Fibroblast of skin of abdomen (primary cell): ENCODE results near the gene NOLC1.
A peak's percentile ranks its signal among the peaks of the same experiment; 100 is the strongest.

Experiments used
- DNase-seq: peaks from one replicate; pipeline ENCODE4 v3.0.0-alpha.2; 2013

NOLC1 gene

DNA sequence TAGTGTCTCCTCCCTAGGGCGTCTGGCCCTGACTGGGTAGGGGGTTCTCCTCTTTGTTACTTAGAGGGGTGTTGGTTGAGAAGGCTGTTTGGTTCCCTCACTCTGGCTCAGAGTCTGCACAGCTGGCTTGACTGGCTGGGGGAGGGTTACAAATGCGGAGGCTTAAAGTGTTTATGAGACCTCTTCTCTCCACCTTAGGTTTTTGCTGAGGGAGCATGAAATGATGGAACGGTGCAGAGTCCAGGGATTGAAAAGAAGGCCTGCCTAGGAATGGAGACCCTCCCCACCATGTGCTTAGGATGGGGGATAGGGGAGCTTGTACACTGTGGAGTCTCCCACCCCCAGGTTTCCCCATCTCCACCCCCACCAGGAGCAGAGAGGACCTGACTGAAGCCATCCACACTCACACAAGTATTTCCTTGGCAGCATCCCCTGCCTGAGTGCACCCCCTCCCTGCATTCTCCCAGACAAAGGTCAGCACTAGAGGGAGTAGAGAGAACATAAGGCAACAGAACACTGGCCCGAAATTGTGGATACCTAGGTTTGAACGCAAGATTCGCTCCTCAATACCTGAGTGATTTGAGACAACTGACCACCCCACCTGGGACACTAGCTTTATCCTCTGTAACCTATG lies 30.3 kb upstream of the NOLC1 start:
- DNase-seq, result peak; percentile 77

- no peak for DNase-seq
These were observed 29.7 kb upstream of the NOLC1 start for GRCh38 chr10:102122450-102122849.

DNA sequence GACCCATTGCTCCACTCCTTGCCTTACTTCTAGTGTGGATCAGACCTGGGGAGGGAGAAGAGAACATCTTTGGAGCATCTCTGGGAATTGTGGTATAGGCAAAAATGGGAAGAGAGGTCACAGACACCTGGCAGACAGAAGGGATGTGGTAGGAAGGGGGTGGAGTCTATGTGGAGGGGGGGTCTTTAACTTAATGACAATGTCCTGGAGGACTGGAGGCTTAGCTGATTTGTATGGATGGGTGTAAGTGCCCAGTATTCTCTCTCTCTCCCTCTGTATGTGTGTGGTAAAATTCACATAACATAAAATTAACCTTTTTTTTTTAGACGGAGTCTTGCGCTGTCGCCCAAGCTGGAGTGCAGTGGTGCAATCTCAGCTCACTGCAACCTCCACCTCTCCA lies 29.0 kb upstream of the NOLC1 start:
- no peak for DNase-seq

- peak; percentile 49 for DNase-seq
These were observed 20.7 kb upstream of the NOLC1 start for GRCh38 chr10:102131286-102132170.

GRCh38 chr10:102132193-102132562 lies 20.0 kb upstream of the NOLC1 start:
- no peak for DNase-seq

DNA sequence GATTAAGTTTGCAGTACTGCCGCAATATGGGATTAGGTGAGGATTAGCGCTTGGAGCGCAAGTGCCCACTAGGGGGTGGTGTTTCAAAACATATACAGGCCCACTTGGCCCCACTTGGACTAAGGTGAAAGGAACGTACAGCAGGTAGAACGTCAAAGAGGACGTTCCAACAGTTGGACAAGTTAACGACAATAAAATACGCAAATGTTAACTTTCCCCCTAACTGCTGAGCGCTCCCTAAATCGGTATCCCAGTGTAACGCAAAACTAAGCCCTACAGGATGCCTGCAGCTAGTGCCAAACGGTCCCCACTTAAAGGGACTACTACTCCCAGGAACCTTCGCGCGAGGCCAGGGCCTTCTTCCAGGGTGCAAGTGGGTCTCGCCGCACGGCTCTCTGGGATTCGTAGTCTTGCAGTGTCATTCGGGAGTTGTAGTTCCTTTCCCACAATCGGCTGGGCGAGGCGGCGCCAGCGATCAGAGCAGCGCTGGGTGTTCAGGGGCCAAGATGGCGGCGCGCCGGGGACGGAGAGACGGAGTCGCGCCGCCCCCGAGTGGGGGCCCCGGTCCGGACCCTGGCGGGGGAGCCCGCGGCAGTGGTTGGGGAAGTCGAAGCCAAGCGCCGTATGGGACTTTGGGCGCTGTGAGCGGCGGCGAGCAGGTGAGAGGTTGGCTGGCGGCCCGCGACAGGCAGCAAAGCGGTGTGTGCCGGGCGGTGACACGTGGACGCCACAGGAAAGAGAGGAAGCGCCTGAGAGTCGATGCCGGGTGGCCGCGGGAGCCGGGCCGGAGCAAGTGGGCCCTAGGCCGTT lies 19.4 kb upstream of the NOLC1 start, which contains the start of gene PPRC1:
Gene PPRC1 (plus strand): TSS at position 478 of the 810 bp plus-strand sequence. CDS start 29 bp downstream, at position 507.
- DNase-seq, result peak; percentile 99

- DNase-seq, result peak; percentile 84
These were observed 18.6 kb upstream of the NOLC1 start for GRCh38 chr10:102133373-102134195.

DNA sequence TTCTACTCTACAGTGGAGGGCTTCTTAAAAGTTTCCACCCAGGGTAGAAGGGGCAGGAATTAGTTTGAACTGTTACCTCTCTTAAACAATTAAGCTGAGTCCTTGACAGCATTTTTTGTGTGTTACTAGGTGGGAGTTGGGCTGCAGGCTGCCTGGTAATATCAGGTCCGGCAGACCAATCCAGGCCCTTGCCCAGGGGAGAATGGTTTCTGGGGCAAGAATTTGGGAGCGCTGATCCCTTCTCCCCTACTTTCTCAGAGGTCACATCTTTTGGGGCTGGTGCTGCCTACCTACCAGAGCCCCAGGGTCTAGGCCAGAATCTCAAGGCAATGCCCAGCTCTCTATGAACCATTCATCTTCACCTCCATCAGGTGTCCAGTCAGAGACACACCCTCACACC lies 17.8 kb upstream of the NOLC1 start:
- no peak for DNase-seq

DNA sequence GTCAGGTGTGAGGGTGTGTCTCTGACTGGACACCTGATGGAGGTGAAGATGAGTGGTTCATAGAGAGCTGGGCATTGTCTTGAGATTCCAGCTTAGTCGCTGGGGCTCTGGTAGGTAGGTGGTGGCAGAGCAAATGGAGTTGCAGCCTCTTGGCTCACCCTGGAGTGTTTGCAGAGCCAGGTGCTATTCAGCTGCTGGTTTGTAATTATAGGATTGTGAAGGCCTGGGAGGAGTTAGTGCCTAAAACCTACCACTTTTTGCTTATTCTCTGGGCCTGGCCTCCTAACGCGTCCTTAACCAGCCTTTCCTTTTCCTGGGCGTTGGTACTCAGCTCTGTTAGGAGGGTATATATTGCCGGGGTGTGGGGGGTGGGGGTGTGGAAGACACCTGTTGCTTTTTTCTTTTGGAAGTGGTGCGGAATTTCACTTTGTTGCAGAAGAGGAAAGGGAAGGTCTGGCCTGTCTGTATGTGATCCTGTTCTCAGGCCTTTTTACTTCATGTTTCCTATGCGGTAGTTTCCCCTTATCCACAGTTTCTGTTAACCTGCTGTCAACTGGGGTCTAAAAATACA lies 16.1 kb upstream of the NOLC1 start:
- no peak for DNase-seq

DNA sequence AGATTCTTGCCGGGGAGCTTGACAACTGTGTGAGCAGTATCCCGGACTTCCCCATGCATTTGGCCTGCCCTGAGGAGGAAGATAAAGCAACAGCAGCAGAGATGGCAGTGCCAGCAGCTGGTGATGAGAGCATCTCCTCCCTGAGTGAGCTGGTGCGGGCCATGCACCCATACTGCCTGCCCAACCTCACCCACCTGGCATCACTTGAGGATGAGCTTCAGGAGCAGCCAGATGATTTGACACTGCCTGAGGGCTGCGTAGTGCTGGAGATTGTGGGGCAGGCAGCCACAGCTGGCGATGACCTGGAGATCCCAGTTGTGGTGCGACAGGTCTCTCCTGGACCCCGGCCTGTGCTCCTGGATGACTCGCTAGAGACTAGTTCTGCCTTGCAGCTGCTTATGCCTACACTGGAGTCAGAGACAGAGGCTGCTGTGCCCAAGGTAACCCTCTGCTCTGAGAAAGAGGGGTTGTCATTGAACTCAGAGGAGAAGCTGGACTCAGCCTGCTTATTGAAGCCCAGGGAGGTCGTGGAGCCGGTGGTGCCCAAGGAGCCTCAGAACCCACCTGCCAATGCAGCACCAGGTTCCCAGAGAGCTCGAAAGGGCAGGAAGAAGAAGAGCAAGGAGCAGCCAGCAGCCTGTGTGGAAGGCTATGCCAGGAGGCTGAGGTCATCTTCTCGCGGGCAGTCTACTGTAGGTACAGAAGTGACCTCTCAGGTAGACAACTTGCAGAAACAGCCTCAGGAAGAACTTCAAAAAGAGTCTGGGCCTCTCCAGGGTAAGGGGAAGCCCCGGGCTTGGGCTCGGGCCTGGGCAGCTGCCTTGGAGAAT lies 12.7 kb upstream of the NOLC1 start:
- DNase-seq, result no peak

GRCh38 chr10:102140218-102140617 lies 12.0 kb upstream of the NOLC1 start:
- DNase-seq, result no peak

DNA sequence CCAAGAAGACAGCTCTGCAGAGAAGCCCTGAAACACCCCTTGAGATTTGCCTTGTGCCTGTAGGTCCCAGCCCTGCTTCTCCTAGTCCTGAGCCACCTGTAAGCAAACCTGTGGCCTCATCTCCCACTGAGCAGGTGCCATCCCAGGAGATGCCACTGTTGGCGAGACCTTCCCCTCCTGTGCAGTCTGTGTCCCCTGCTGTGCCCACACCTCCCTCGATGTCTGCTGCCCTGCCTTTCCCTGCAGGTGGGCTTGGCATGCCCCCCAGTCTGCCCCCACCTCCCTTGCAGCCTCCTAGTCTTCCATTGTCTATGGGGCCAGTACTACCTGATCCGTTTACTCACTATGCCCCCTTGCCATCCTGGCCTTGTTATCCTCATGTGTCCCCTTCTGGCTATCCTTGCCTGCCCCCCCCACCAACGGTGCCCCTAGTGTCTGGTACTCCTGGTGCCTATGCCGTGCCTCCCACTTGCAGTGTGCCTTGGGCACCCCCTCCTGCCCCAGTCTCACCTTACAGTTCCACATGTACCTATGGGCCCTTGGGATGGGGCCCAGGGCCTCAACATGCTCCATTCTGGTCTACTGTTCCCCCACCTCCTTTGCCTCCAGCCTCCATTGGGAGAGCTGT lies 11.2 kb upstream of the NOLC1 start:
- DNase-seq, result no peak

DNA sequence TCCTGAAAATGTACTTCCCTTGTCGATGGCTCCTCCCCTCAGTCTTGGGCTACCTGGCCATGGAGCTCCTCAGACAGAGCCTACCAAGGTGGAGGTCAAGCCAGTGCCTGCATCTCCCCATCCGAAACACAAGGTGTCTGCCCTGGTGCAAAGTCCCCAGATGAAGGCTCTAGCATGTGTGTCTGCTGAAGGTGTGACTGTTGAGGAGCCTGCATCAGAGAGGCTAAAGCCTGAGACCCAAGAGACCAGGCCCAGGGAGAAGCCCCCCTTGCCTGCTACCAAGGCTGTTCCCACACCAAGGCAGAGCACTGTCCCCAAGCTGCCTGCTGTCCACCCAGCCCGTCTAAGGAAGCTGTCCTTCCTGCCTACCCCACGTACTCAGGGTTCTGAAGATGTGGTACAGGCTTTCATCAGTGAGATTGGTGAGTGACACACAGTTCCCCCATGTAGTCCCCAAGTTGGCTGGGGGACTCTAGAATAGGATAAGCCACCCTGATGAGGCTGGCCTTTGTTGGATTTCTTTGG lies 10.5 kb upstream of the NOLC1 start:
- DNase-seq, result no peak

GRCh38 chr10:102146971-102147428 lies 5.2 kb upstream of the NOLC1 start:
- DNase-seq, result no peak

GRCh38 chr10:102147561-102147960 lies 4.6 kb upstream of the NOLC1 start:
- no peak for DNase-seq

GRCh38 chr10:102148275-102148674 lies 3.9 kb upstream of the NOLC1 start:
- DNase-seq, result no peak

DNA sequence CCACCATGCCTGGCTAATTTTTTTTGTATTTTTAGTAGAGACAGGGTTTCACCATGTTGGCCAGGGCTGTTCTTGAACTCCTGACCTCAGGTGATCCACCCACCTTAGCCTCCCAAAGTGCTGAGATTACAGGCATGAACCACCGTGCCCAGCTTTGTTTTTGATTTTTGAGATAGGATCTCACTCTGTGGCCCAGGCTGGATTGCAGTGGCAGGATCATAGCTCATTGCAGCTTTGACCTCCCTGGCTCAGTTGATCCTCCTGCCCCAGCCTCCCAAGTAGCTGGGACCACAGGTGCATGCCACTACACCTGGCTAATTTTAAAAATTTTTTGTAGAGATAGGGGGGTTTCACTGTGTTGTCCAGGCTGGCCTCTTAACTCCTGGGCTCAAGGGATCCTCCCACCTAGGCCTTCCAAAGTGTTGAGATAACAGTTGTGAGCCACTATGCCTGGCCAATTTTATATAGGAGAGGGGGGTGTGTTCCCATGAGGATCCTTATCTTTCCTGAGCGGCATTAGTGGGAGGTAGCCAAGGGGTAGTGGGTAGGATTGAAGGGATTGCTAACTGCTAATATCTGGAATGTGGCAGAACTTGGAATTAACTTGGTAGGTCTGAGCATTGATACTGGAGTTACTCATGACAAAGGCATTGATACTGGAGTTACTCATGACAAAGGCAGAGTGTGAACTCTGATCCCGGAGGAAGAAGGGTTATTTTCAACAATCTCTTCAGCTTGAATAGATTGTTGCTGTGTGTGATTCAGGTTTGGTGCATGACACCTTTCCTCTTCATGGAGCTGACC lies 1.0 kb upstream of the NOLC1 start:
- peak; percentile 63 for DNase-seq

GRCh38 chr10:102152545-102152890 lies 329 bp downstream of the NOLC1 start:
- DNase-seq, result no peak

DNA sequence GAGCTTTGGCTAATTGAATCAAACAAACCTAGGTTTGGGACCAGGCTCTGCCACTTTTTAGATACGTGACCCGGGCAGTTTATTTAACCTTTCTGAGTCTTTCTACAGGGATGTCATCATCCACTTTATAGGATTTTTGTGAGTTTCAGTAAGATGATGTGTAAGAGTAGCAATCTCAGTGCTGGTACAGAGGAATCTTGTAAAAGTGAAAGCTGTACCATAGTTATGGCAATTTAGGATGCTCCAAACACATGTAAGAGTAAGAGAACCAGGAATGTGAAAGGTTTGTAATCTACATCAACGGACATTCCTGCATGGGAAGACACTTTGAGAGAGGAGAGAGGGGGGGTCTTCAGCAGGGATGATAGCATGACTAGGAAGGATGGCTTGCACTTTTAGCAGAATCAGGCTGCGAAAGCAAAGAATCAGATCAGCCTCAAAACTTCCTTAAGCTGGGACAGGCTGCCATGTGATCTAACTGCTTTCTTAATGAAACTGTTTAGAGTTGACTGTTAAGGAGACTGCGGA lies 968 bp downstream of the NOLC1 start:
- no peak for DNase-seq
